VCaP (cell line): Measurements from ENCODE around the gene SELENOO.

ENCODE experiments used
- H3K27ac ChIP-seq: fragments of 450-650 bp; 2 replicates; pipeline ENCODE4 v1.5.1; 2017
- TF ChIP-seq, protein P1 (sequence below): fragments of 450-650 bp; conservative IDR thresholded peaks from 2 replicates; pipeline ENCODE4 v1.5.1; 2017; ENCODE audit warnings: mild to moderate bottlenecking, moderate library complexity

The SELENOO gene

GRCh38 chr22:50233223-50233622, 32.4 kb downstream of the SELENOO start:
- TF ChIP-seq, protein P1, sequence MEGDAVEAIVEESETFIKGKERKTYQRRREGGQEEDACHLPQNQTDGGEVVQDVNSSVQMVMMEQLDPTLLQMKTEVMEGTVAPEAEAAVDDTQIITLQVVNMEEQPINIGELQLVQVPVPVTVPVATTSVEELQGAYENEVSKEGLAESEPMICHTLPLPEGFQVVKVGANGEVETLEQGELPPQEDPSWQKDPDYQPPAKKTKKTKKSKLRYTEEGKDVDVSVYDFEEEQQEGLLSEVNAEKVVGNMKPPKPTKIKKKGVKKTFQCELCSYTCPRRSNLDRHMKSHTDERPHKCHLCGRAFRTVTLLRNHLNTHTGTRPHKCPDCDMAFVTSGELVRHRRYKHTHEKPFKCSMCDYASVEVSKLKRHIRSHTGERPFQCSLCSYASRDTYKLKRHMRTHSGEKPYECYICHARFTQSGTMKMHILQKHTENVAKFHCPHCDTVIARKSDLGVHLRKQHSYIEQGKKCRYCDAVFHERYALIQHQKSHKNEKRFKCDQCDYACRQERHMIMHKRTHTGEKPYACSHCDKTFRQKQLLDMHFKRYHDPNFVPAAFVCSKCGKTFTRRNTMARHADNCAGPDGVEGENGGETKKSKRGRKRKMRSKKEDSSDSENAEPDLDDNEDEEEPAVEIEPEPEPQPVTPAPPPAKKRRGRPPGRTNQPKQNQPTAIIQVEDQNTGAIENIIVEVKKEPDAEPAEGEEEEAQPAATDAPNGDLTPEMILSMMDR, result no peak
- no peak overlapping the region for H3K27ac ChIP-seq

- no peak overlapping the region for H3K27ac ChIP-seq
- TF ChIP-seq, protein P1, result peak; percentile 71
Observed at GRCh38 chr22:50236731-50237409, 36.1 kb downstream of the SELENOO start.

DNA sequence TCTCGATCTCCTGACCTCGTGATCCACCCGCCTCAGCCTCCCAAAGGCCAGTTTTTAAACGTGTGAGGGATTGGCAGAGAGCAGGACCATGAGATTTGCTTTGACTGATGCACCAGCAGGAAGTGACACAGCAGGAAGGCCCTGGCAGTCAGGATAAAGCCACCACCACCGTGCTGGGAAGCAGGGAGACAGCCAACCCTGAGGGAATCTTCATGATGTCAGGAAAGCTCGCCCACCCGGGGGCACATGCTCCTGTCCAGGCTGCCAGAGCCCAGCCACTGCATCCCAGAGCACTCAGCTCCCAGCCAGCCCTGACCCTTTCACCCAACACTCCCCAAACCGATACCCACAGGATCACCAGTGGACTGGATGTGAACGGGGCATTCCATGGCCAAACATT, 37.9 kb downstream of the SELENOO start:
- no peak overlapping the region for H3K27ac ChIP-seq
- TF ChIP-seq, protein P1, result no peak

GRCh38 chr22:50242406-50242949, 41.7 kb downstream of the SELENOO start:
- TF ChIP-seq, protein P1, result no peak
- peak overlapping the region; percentile 80; the same call in 1 of the 2 replicates for H3K27ac ChIP-seq

DNA sequence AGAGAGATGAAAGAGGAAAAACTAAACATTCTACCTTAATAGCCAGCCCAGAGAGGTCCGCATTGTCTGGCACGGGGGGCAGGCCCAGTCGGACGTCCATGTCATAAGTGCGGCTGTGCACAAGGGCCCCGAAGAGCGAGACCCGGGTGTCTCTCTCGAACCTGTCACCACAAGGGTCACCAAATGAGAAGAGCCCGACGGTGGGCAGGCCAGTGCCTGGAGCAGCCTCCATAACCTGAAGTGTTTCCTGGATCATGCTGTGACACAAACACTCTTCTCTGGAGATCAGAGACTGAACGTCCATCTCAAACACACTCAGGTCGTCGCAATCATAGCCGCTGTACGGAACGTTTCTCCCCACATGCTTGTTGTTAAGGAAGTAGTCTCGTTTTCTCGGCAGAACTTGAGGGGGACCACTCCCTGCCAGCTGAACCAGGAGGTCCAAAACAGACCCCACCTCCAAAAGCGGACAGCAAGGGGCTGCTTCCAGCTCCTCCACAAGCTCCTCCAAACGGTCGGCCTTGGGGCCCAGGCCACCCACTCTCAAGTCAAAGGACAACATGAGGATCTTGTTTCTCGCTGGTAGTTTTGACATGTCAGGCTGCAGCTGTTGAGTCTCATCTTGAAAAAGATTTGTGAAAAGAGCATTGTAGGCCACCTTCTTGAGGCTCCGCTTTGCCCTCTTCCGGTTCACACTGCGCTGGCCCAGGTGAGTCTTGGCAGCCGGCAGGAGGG, 43.0 kb downstream of the SELENOO start:
- TF ChIP-seq, protein P1, result no peak
- H3K27ac ChIP-seq, result peak overlapping the region; percentile 80

GRCh38 chr22:50244420-50245213, 43.8 kb downstream of the SELENOO start, which contains the start of gene TUBGCP6:
Gene TUBGCP6 (minus strand): TSS chr22:50245023. CDS start chr22:50244459, 564 bp downstream.
- TF ChIP-seq, protein P1, result no peak
- H3K27ac ChIP-seq, result peak within 1 kb of the TSS; percentile 80
